Measurements from ENCODE around the gene ZBTB1. TPM values are rescaled to one million over a fixed set of nuclear protein-coding genes. Genes with fewer than 3 reads are reported as not detected.
A peak's percentile ranks its signal among the peaks of the same experiment; 100 is the strongest.
"Not testable (repeated sequence)": the region's sequence is repeated elsewhere in the genome, so short reads cannot be mapped to it uniquely, and the experiment has no call there.

The ZBTB1 gene
- total RNA-seq, 2 experiments from 2014 or later: 146 to 147 TPM

DNA sequence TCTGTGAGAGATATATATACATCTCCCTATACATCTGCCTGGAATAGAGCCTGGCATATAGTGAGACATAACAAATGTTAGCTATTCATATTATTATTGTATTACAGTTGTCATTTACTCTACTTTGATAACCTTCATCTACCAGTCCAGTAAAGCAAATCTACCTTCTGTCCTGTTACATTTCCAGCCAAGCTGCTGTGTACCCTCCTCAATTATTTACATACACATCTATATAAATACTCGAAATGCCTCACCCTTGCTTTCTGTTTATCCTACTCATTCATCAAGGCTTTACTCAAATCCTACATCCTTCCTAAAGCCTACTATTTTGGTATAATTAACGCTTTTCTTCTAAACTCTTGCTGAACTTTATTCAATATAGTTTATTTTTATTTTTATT, 8.7 kb downstream of the ZBTB1 start:
- no peaks in the 10 kb centered on the region for H3K27me3 ChIP-seq (ENCODE audit: control insufficient read depth in 1 of 2, insufficient read depth in 2 of 2, low read length in 2 of 2)
- H3K4me1 Mint-ChIP-seq (ENCODE audit: low read depth): peaks cover 94% of the 10 kb centered on the region
- H3K4me1 ChIP-seq (ENCODE audit: insufficient read depth, low read length): peaks cover 43% of the 10 kb centered on the region
- no peak overlapping the region for H3K27ac Mint-ChIP-seq
- peaks cover 11% of the 10 kb centered on the region for H3K36me3 ChIP-seq (ENCODE audit: insufficient read depth, low read length)
- H3K9me3 Mint-ChIP-seq: no peaks in the 10 kb centered on the region
- no peak overlapping the region for H3K4me3 Mint-ChIP-seq
- H3K36me3 Mint-ChIP-seq (ENCODE audit: low read depth): peaks cover 27% of the 10 kb centered on the region
- intact Hi-C loops (cut with DNase I, micrococcal nuclease): no loop called here
- no peak overlapping the region for H3K27ac ChIP-seq (ENCODE audit: low read depth in 1 of 2, low read length in 2 of 2)
- no peak overlapping the region for H3K4me3 ChIP-seq (ENCODE audit: low read length)
- no peaks in the 10 kb centered on the region for H3K27me3 Mint-ChIP-seq
- POLR2A ChIA-PET: interaction anchor here (4.8 kb wide), 1 partner anchor 11 kb away, joined by 29 read pairs; the partner anchor contains the start of gene ZBTB25
- no peak for TF ChIP-seq CTCF (IDR thresholded peaks at IDR 0.05)
- CTCF ChIA-PET: no interaction called here
- H3K9me3 ChIP-seq (ENCODE audit: control insufficient read depth in 1 of 2, insufficient read depth in 1 of 2, low read length in 2 of 2): no peaks in the 10 kb centered on the region
- ATAC-seq (ENCODE audit: poor library complexity): no peak
- DNase-seq: no peak

GRCh38 chr14:64515053-64515452, 10.5 kb downstream of the ZBTB1 start:
- Mint-ChIP-seq H3K27me3 (no peaks in the 10 kb centered on the region), H3K27ac (no peak overlapping the region), H3K4me1 (ENCODE audit: low read depth) (peaks cover 84% of the 10 kb centered on the region), H3K36me3 (ENCODE audit: low read depth) (peaks cover 28% of the 10 kb centered on the region), H3K9me3 (no peaks in the 10 kb centered on the region), H3K4me3 (no peak overlapping the region)
- DNase-seq (no peak), ATAC-seq (ENCODE audit: poor library complexity) (no peak)
- intact Hi-C loops (cut with DNase I, micrococcal nuclease): no loop called here
- Histone ChIP-seq H3K27me3 (ENCODE audit: control insufficient read depth in 1 of 2, insufficient read depth in 2 of 2, low read length in 2 of 2) (no peaks in the 10 kb centered on the region), H3K9me3 (ENCODE audit: control insufficient read depth in 1 of 2, insufficient read depth in 1 of 2, low read length in 2 of 2) (no peaks in the 10 kb centered on the region), H3K27ac (ENCODE audit: low read depth in 1 of 2, low read length in 2 of 2) (no peak overlapping the region), H3K4me3 (ENCODE audit: low read length) (no peak overlapping the region), H3K4me1 (ENCODE audit: insufficient read depth, low read length) (peaks cover 27% of the 10 kb centered on the region), H3K36me3 (ENCODE audit: insufficient read depth, low read length) (peaks cover 11% of the 10 kb centered on the region)
- ChIA-PET POLR2A (interaction anchor here (0.6 to 2.5 kb wide), 5 partner anchors 10 to 330 kb away, joined by 3 to 19 read pairs (median 4); partner anchors contain the start of gene ZBTB1), CTCF (interaction anchor here (0.7 to 1.7 kb wide), 4 partner anchors 12 to 85 kb away, joined by 3 to 4 read pairs (median 3); partner anchors contain the start of genes HSPA2 and ZBTB25)
- TF ChIP-seq CTCF (IDR thresholded peaks at IDR 0.05): no peak

GRCh38 chr14:64516969-64517368, 12.4 kb downstream of the ZBTB1 start:
- no peaks in the 10 kb centered on the region for H3K9me3 ChIP-seq (ENCODE audit: control insufficient read depth in 1 of 2, insufficient read depth in 1 of 2, low read length in 2 of 2)
- Mint-ChIP-seq H3K9me3 (no peaks in the 10 kb centered on the region), H3K27ac (no peak overlapping the region), H3K27me3 (no peaks in the 10 kb centered on the region), H3K4me1 (ENCODE audit: low read depth) (peaks cover 65% of the 10 kb centered on the region), H3K4me3 (peak overlapping the region; percentile 2), H3K36me3 (ENCODE audit: low read depth) (peaks cover 25% of the 10 kb centered on the region)
- peaks cover 11% of the 10 kb centered on the region for H3K36me3 ChIP-seq (ENCODE audit: insufficient read depth, low read length)
- H3K27ac ChIP-seq (ENCODE audit: low read depth in 1 of 2, low read length in 2 of 2): no peak overlapping the region
- peaks cover 14% of the 10 kb centered on the region for H3K4me1 ChIP-seq (ENCODE audit: insufficient read depth, low read length)
- ATAC-seq (ENCODE audit: poor library complexity) (no peak), DNase-seq (no peak)
- CTCF ChIA-PET: interaction anchor here (1.5 kb wide), 1 partner anchor 87 kb away, joined by 3 read pairs; no protein-coding TSS in a partner anchor
- intact Hi-C loops (cut with DNase I, micrococcal nuclease): no loop called here
- TF ChIP-seq CTCF (IDR thresholded peaks at IDR 0.05): no peak
- H3K27me3 ChIP-seq (ENCODE audit: control insufficient read depth in 1 of 2, insufficient read depth in 2 of 2, low read length in 2 of 2): no peaks in the 10 kb centered on the region
- POLR2A ChIA-PET: interaction anchor here (2.5 kb wide), 1 partner anchor 12 kb away, joined by 19 read pairs; the partner anchor contains the start of gene ZBTB1
- no peak overlapping the region for H3K4me3 ChIP-seq (ENCODE audit: low read length)

GRCh38 chr14:64517667-64518066, 13.1 kb downstream of the ZBTB1 start:
- H3K4me3 Mint-ChIP-seq; intact Hi-C loops (cut with DNase I, micrococcal nuclease); DNase-seq; ATAC-seq (ENCODE audit: poor library complexity); POLR2A ChIA-PET; CTCF ChIA-PET; H3K9me3 Mint-ChIP-seq; H3K9me3 ChIP-seq (ENCODE audit: control insufficient read depth in 1 of 2, insufficient read depth in 1 of 2, low read length in 2 of 2); H3K27ac Mint-ChIP-seq; H3K27me3 ChIP-seq (ENCODE audit: control insufficient read depth in 1 of 2, insufficient read depth in 2 of 2, low read length in 2 of 2); H3K27ac ChIP-seq (ENCODE audit: low read depth in 1 of 2, low read length in 2 of 2); H3K4me3 ChIP-seq (ENCODE audit: low read length); H3K27me3 Mint-ChIP-seq: not testable (repeated sequence)
- H3K36me3 Mint-ChIP-seq (ENCODE audit: low read depth): peaks cover 24% of the 10 kb centered on the region
- H3K36me3 ChIP-seq (ENCODE audit: insufficient read depth, low read length): peaks cover 14% of the 10 kb centered on the region
- H3K4me1 Mint-ChIP-seq (ENCODE audit: low read depth): peaks cover 58% of the 10 kb centered on the region
- H3K4me1 ChIP-seq (ENCODE audit: insufficient read depth, low read length): peaks cover 10% of the 10 kb centered on the region

Measured in CD4-positive, alpha-beta T cell (primary cell).